ENCODE data around the gene CD164. TPM values are rescaled to one million over a fixed set of nuclear protein-coding genes. Genes with fewer than 3 reads are reported as not detected.

The CD164 gene
- total RNA-seq, 1 experiment from 2014 or later, result 95.6 TPM

DNA sequence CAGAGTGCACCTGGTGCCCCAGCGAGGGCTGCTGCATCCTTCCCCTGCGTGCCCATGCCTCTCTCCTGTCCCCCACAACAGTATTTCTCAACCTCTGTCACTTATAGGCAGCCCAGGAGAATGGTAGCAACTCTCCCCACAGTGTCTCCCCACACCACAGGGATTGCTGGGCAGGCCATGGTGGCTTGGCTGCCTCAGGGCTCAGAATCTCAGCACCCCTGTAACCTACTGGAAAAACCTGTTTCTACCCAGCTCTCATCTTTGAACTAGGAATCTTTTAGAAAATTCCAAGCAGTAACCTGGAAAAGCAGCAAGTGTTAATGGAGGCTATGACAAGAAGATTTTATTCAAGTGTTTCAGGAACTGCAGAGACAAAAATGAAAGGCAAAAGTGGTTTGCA lies 38.0 kb downstream of the CD164 start:
- H3K9ac ChIP-seq (ENCODE audit: low read length), result no peak overlapping the region
- H3K9me3 ChIP-seq (ENCODE audit: low read length), result no peaks in the 10 kb centered on the region
- intact Hi-C loops (cut with micrococcal nuclease), result no loop called here
- H3K27me3 ChIP-seq (ENCODE audit: low read length), result no peaks in the 10 kb centered on the region
- no peak for ATAC-seq
- H3K4me1 ChIP-seq (ENCODE audit: insufficient read depth, low read length), result peaks cover 30% of the 10 kb centered on the region
- no peak overlapping the region for H3K27ac ChIP-seq (ENCODE audit: low read length)
- CTCF ChIA-PET, result no interaction called here
- no peaks in the 10 kb centered on the region for H3K36me3 ChIP-seq (ENCODE audit: low read depth, low read length)
- POLR2A ChIA-PET (ENCODE audit: unreplicated experiment), result no interaction called here
- no peaks in the 10 kb centered on the region for H3K79me2 ChIP-seq (ENCODE audit: low read length)
- BruUV-seq (replicated peaks), result no TSS peak
- H3K4me2 ChIP-seq (ENCODE audit: low read length), result peak overlapping the region; percentile 47; the same call in 1 of the 2 replicates
- peak; percentile 57 for DNase-seq
- H2AFZ ChIP-seq (ENCODE audit: low read length), result no peak overlapping the region
- TF ChIP-seq EZH2 (IDR thresholded peaks at IDR 0.05; ENCODE audit: low read length, unreplicated experiment), result no peak
- no peaks in the 10 kb centered on the region for H3K9me2 ChIP-seq (replicated peaks; ENCODE audit: low read length)
- H4K20me1 ChIP-seq (ENCODE audit: low read length), result no peaks in the 10 kb centered on the region
- no peaks in the 10 kb centered on the region for H3F3A ChIP-seq (ENCODE audit: low read length, unreplicated experiment)
- H3K4me3 ChIP-seq (ENCODE audit: low read length), result no peak overlapping the region

DNA sequence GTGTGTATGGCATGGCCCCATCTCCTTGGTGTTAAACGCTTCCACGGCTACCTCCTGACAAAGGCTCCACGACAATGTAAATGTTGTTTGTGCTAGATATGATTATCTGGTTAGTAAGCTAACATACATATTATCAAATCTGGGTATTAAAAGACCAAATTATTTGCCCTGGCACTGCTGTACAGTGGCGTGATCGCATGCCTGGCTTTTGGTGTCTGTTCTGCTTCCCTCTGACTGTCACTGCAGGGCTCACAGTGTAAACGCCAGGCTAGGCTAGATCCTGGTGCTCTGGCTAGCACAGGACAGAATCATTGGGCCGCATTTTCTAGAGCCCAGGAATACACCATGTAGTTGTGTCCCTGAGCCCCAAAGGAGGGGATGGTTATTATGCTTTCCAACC lies 38.7 kb downstream of the CD164 start:
- DNase-seq (no peak), ATAC-seq (no peak)
- Histone ChIP-seq H3K9me3 (ENCODE audit: low read length) (no peaks in the 10 kb centered on the region), H3K9me2 (replicated peaks; ENCODE audit: low read length) (no peaks in the 10 kb centered on the region), H2AFZ (ENCODE audit: low read length) (no peak overlapping the region), H4K20me1 (ENCODE audit: low read length) (no peaks in the 10 kb centered on the region), H3K9ac (ENCODE audit: low read length) (no peak overlapping the region), H3K79me2 (ENCODE audit: low read length) (no peaks in the 10 kb centered on the region), H3K36me3 (ENCODE audit: low read depth, low read length) (no peaks in the 10 kb centered on the region), H3K4me1 (ENCODE audit: insufficient read depth, low read length) (peaks cover 28% of the 10 kb centered on the region), H3K27me3 (ENCODE audit: low read length) (no peaks in the 10 kb centered on the region), H3F3A (ENCODE audit: low read length, unreplicated experiment) (no peaks in the 10 kb centered on the region), H3K4me3 (ENCODE audit: low read length) (no peak overlapping the region), H3K27ac (ENCODE audit: low read length) (no peak overlapping the region), H3K4me2 (ENCODE audit: low read length) (no peak overlapping the region)
- CTCF ChIA-PET, result no interaction called here
- no TSS peak for BruUV-seq (replicated peaks)
- TF ChIP-seq CTCF (conservative IDR thresholded peaks at IDR 0.05; ENCODE audit: low read depth, low read length) (no peak), EZH2phosphoT487 (IDR thresholded peaks at IDR 0.05; ENCODE audit: borderline replicate concordance, low read length) (no peak), EZH2 (IDR thresholded peaks at IDR 0.05; ENCODE audit: low read length, unreplicated experiment) (no peak)
- intact Hi-C loops (cut with micrococcal nuclease), result no loop called here
- POLR2A ChIA-PET (ENCODE audit: unreplicated experiment), result no interaction called here

GRCh38 chr6:109342911-109343310 lies 39.4 kb downstream of the CD164 start:
- BruUV-seq (replicated peaks), result no TSS peak
- intact Hi-C loops (cut with micrococcal nuclease), result no loop called here

More at GRCh38 chr6:109342911-109343310, 39.4 kb downstream of the CD164 start:
- ChIA-PET CTCF (no interaction called here), POLR2A (ENCODE audit: unreplicated experiment) (no interaction called here)
- H3K4me2 ChIP-seq (ENCODE audit: low read length), result no peak overlapping the region
- no peak overlapping the region for H3K27ac ChIP-seq (ENCODE audit: low read length)
- H3K9me3 ChIP-seq (ENCODE audit: low read length), result no peaks in the 10 kb centered on the region
- H3K79me2 ChIP-seq (ENCODE audit: low read length), result no peaks in the 10 kb centered on the region
- peaks cover 28% of the 10 kb centered on the region for H3K4me1 ChIP-seq (ENCODE audit: insufficient read depth, low read length)
- no peaks in the 10 kb centered on the region for H3K27me3 ChIP-seq (ENCODE audit: low read length)
- no peaks in the 10 kb centered on the region for H4K20me1 ChIP-seq (ENCODE audit: low read length)
- TF ChIP-seq EZH2phosphoT487 (IDR thresholded peaks at IDR 0.05; ENCODE audit: borderline replicate concordance, low read length) (no peak), CTCF (conservative IDR thresholded peaks at IDR 0.05; ENCODE audit: low read depth, low read length) (no peak), EZH2 (IDR thresholded peaks at IDR 0.05; ENCODE audit: low read length, unreplicated experiment) (no peak)
- H3F3A ChIP-seq (ENCODE audit: low read length, unreplicated experiment), result no peaks in the 10 kb centered on the region
- no peak overlapping the region for H2AFZ ChIP-seq (ENCODE audit: low read length)
- DNase-seq (no peak), ATAC-seq (no peak)
- no peaks in the 10 kb centered on the region for H3K36me3 ChIP-seq (ENCODE audit: low read depth, low read length)
- H3K9ac ChIP-seq (ENCODE audit: low read length), result no peak overlapping the region
- H3K9me2 ChIP-seq (replicated peaks; ENCODE audit: low read length), result no peaks in the 10 kb centered on the region
- no peak overlapping the region for H3K4me3 ChIP-seq (ENCODE audit: low read length)

All from PC-3 (cell line).